GM12873 (cell line): ENCODE data around the gene FUT9.
A peak's percentile ranks its signal among the peaks of the same experiment; 100 is the strongest.

Source experiments
- CTCF ChIP-seq: IDR thresholded peaks from 2 replicates; pipeline ENCODE4 v1.5.1; 2012; ENCODE audit warnings: low read depth, mild to moderate bottlenecking, moderate library complexity, low read length, control low read depth; ENCODE audit not compliant: insufficient read depth; ENCODE audit errors: missing control alignments

FUT9 gene

GRCh38 chr6:96066376-96066775 lies 50.6 kb downstream of the FUT9 start:
- no peak for TF ChIP-seq CTCF

- no peak for TF ChIP-seq CTCF
These were observed 57.8 kb downstream of the FUT9 start for GRCh38 chr6:96073555-96073954.

GRCh38 chr6:96074006-96074405 lies 58.2 kb downstream of the FUT9 start:
- TF ChIP-seq CTCF: no peak

- no peak for TF ChIP-seq CTCF
These were observed 60.1 kb downstream of the FUT9 start for GRCh38 chr6:96075826-96076225.

- TF ChIP-seq CTCF: no peak
These were observed 71.0 kb downstream of the FUT9 start for GRCh38 chr6:96086745-96087144.

- TF ChIP-seq CTCF: peak; percentile 42
These were observed 73.4 kb downstream of the FUT9 start for GRCh38 chr6:96089173-96089572.

GRCh38 chr6:96094077-96094476 lies 78.3 kb downstream of the FUT9 start:
- no peak for TF ChIP-seq CTCF
